Measurements from ENCODE around the gene SORCS1. TPM values are rescaled to one million over a fixed set of nuclear protein-coding genes. Genes with fewer than 3 reads are reported as not detected.

Gene SORCS1
- total RNA-seq, 2 donors from 2014 or later, result 0.23 to 14.4 TPM

- Histone ChIP-seq H3K27ac (no peak overlapping the region), H3K27me3 (replicated peaks; ENCODE audit: insufficient read depth) (no peaks in the 10 kb centered on the region), H3K4me3 (no peak overlapping the region), H3K36me3 (no peaks in the 10 kb centered on the region), H3K9me3 (no peaks in the 10 kb centered on the region), H3K4me1 (replicated peaks) (no peaks in the 10 kb centered on the region)
- WGBS, result 71% methylated on average over 2 of the region's 2 CpGs
- intact Hi-C loops (cut with DNase I), result no loop called here
- TF ChIP-seq CTCF (IDR thresholded peaks at IDR 0.05), result no peak
- TF ChIP-seq POLR2AphosphoS5 (IDR thresholded peaks at IDR 0.05), result no peak
- no peak for TF ChIP-seq POLR2A (IDR thresholded peaks at IDR 0.05)
- no peak for DNase-seq (ENCODE audit: low spot score)
Observed at GRCh38 chr10:106728232-106728631, 436.3 kb downstream of the SORCS1 start.

GRCh38 chr10:106727170-106727569 is 437.3 kb downstream of the SORCS1 start:
- WGBS, result 100% methylated on average over 1 of the region's 1 CpG
- TF ChIP-seq CTCF (IDR thresholded peaks at IDR 0.05) (no peak), POLR2A (IDR thresholded peaks at IDR 0.05) (no peak), POLR2AphosphoS5 (IDR thresholded peaks at IDR 0.05) (no peak)
- no peaks in the 10 kb centered on the region for H3K9me3 ChIP-seq
- no peak overlapping the region for H3K27ac ChIP-seq
- no peaks in the 10 kb centered on the region for H3K4me1 ChIP-seq (replicated peaks)
- intact Hi-C loops (cut with DNase I), result no loop called here
- no peak for DNase-seq (ENCODE audit: low spot score)
- no peaks in the 10 kb centered on the region for H3K36me3 ChIP-seq
- no peaks in the 10 kb centered on the region for H3K27me3 ChIP-seq (replicated peaks; ENCODE audit: insufficient read depth)
- no peak overlapping the region for H3K4me3 ChIP-seq

DNA sequence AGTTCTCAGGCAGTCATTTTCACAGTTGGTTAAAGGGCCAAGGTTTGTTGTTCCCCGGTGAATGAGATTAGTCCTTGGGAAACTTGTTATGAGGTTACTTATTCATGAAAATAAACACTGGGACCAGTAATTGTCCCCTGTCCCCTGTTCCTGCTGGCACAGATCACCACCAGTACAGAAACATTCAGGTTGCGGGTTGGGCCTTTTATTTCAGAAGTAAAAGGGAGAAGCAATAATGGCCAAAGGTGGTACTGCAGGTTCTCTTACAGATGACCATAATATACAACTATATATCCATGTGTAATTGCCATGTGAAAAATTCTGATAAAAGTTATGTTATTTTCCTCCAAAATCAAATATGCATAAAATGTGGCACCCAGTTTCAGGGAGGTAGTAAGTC is 442.0 kb downstream of the SORCS1 start:
- H3K9me3 ChIP-seq, result no peaks in the 10 kb centered on the region

DNA sequence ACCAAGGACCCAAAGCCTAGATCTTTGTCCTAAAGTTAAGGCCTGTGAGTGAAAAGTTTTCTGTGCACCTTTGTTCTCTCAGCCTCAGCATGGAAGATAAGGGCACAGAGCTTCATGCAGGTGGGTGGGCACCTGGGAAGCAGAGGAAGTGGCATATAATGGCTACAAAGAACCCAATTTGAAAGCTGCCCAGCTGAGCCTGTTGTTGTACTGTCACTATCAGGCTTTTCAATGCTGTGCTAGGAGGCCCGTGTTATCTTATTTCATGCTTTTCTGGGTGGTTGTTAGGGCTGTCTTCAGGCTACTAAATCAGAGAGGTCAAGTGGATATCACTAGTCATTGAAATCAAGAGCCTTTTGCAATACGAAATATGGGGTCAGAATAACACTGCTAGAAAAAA is 443.8 kb downstream of the SORCS1 start:
- H3K36me3 ChIP-seq, result no peaks in the 10 kb centered on the region
- H3K27me3 ChIP-seq (replicated peaks; ENCODE audit: insufficient read depth), result no peaks in the 10 kb centered on the region
- TF ChIP-seq POLR2AphosphoS5 (IDR thresholded peaks at IDR 0.05) (no peak), CTCF (IDR thresholded peaks at IDR 0.05) (no peak), POLR2A (IDR thresholded peaks at IDR 0.05) (no peak)
- no peaks in the 10 kb centered on the region for H3K4me1 ChIP-seq (replicated peaks)
- WGBS, result 76% methylated on average over 2 of the region's 2 CpGs
- no peak overlapping the region for H3K27ac ChIP-seq
- no peak for DNase-seq (ENCODE audit: low spot score)
- no peaks in the 10 kb centered on the region for H3K9me3 ChIP-seq
- intact Hi-C loops (cut with DNase I), result no loop called here
- no peak overlapping the region for H3K4me3 ChIP-seq

More for the DNA sequence above, 442.0 kb downstream of the SORCS1 start:
- no peak overlapping the region for H3K27ac ChIP-seq
- TF ChIP-seq CTCF (IDR thresholded peaks at IDR 0.05) (no peak), POLR2AphosphoS5 (IDR thresholded peaks at IDR 0.05) (no peak), POLR2A (IDR thresholded peaks at IDR 0.05) (no peak)
- WGBS, result 66% methylated on average over 2 of the region's 2 CpGs
- H3K4me3 ChIP-seq, result no peak overlapping the region
- DNase-seq (ENCODE audit: low spot score), result no peak
- no peaks in the 10 kb centered on the region for H3K27me3 ChIP-seq (replicated peaks; ENCODE audit: insufficient read depth)
- no peaks in the 10 kb centered on the region for H3K36me3 ChIP-seq
- intact Hi-C loops (cut with DNase I), result no loop called here
- no peaks in the 10 kb centered on the region for H3K4me1 ChIP-seq (replicated peaks)

DNA sequence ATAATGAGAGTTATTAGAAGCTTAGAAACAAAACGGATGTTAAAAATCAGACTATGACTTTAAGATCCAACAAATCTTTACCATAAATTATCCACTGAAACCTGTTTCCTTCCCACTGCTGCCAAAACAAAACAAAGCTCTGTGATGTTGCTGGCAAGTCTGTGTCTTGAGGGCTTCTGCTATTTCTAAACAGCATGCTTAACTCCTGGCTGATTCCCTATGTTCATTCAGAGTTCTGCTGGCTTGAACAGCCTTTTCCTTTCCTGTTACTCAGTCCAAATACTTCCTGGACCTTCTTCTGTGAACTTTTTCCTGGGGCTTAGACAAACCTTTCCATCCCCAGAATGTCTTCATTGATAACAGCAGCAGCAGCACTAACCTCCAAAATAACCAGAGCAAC is 448.1 kb downstream of the SORCS1 start:
- no peaks in the 10 kb centered on the region for H3K4me1 ChIP-seq (replicated peaks)
- H3K36me3 ChIP-seq, result no peaks in the 10 kb centered on the region
- WGBS, result 26% methylated on average over 1 of the region's 1 CpG
- no peak for TF ChIP-seq CTCF (IDR thresholded peaks at IDR 0.05)
- no peak for TF ChIP-seq POLR2A (IDR thresholded peaks at IDR 0.05)
- no peak for TF ChIP-seq POLR2AphosphoS5 (IDR thresholded peaks at IDR 0.05)
- H3K27me3 ChIP-seq (replicated peaks; ENCODE audit: insufficient read depth), result no peaks in the 10 kb centered on the region
- DNase-seq (ENCODE audit: low spot score), result no peak
- no peak overlapping the region for H3K27ac ChIP-seq
- H3K4me3 ChIP-seq, result no peak overlapping the region
- intact Hi-C loops (cut with DNase I), result no loop called here
- H3K9me3 ChIP-seq, result no peaks in the 10 kb centered on the region

Data from prostate gland (tissue), 2 donors.